Stimulated activated CD8-positive, alpha-beta memory T cell treated with anti-CD3 and anti-CD28 coated beads, Interleukin-7, amount 100 ng/mL, for 24 hours (primary cell): ENCODE results near the gene BAX.
A peak's percentile ranks its signal among the peaks of the same experiment; 100 is the strongest.

Experiments used
- DNase-seq: peaks from one replicate; pipeline ENCODE4 v3.0.0-alpha.2; 2020; ENCODE audit warnings: low read depth

The BAX gene

DNA sequence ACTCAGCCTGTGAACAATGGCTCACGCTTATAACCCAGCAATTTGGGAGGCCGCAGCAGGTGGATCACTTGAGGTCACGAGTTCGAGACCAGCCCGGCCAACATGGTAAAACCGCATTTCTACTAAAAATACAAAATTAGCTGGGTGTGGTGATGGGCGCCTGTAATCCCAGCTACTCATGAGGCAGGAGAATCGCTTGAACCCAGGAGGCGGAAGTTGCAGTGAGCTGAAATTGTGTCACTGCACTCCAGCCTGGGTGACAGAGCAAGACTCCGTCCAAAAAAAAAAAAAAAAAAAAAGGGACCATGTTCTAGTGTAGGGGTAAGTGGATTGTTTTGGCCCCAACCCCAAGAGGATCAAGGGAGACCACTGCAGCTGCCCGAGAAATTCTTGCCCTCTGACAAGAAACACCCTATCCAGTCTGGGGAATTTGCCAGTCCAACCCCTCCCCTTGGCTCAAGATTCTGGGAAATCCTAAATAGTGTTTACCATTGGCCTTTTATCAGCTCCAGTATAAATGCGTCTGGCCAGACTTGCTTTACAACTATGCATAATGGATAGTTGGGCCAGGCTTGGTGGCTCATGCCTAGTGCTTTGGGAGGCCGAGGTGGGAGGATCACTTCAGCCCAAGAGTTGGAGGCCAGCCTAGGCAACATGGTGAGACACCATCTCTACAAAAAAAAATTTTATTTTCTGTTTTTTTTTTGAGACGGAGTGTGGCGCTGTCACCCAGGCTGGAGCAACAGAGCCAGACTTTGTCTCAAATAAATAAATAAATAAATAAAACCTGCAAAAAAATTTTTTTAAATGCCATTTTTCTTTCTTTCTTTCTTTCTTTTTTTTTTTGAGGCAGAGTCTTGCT lies 26.3 kb upstream of the BAX start:
- DNase-seq = no peak

GRCh38 chr19:48933382-48933932 lies 21.2 kb upstream of the BAX start, which contains the start of gene DHDH:
Gene DHDH (plus strand): TSS chr19:48933699. CDS start chr19:48933722, 23 bp downstream.
- peak; percentile 51 for DNase-seq

DNA sequence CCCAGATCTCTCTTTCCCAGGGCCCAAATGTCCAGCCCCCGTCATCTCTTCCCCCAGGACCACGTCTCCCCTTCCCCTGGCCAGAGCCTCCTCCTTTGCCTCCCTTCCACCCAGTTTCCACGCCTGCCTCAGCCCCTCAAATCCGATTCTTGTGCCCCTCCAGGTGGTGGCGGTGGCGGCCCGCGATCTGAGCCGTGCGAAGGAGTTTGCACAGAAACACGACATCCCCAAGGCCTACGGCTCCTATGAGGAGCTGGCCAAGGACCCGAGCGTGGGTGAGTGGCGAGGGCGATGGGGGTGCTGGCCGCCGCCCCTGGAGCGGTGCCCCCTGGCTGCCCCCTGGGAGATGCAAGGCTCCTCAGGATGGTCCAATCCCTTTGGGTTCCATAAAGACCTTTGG lies 19.8 kb upstream of the BAX start:
- no peak for DNase-seq

DNA sequence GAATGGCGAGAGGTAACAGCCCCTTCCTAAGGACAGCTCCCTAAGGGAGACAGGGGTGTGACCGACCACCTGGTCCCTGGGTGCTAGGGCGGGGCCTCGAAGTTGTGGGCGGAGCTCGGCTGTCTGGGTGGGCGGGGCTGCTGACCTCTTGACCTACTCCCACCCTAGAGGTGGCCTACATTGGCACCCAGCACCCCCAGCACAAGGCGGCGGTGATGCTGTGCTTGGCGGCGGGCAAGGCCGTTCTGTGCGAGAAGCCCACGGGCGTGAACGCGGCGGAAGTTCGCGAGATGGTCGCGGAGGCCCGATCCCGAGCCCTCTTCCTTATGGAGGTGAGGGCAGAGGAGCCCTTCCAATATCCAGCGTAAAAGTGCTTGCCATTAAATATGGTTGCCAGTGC lies 18.8 kb upstream of the BAX start:
- DNase-seq = no peak

DNA sequence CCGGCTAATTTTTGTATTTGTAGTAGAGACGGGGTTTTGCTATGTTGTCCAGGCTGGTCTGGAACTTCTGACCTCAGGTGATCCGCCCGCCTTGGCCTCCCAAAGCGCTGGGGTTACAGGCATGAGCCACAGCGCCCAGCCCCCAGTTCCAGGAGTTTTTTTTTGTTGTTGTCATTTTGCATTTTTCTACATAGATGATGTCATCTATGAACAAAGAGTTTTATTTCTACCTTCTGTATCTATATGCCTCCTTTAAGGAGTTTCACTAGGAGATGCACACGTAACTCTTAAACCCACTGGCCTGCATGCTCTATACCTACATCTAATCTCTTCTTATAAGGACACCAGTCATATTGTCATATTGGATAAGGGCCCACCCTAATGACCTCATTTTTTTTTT lies 16.4 kb upstream of the BAX start:
- DNase-seq = no peak

DNA sequence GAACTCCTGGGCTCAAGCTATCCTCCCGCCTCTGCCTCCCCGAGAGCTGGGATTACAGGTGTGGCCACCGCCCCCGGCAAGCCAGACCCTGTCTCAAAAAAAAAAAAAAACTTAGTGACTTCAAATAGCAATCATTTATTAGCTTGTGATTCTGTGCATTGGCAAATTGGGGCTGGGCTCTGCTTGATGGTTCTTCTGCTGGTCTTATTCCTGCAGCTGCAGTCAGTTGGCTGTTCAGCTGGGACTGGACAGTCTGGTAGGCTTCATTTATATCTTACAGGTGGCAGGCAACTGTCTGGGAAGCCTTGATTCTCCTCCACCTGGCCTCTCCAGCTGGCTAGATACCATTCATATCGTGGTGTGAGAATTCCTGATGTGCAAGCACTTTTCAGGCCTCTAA lies 13.8 kb upstream of the BAX start:
- no peak for DNase-seq

DNA sequence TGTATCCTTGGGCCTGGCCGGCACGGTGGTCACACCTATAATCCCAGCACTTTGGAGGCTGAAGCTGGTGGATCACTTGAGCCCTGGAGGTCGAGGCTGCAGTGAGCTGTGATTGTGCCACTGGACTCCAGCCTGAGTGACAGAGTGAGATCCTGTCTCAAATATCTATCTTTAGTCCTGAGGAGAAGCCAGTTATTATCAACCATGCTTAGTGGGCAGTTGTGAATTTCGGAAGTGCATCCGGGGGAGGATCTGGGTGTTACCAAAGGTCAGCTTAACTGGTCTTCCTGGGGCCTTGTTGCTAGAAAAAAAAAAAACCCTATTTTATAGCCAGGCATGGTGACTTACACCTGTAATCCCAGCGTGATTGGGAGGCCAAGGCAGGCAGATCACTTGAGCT lies 11.6 kb upstream of the BAX start:
- no peak for DNase-seq

- DNase-seq = no peak
Observed at GRCh38 chr19:48945415-48945814, 9.3 kb upstream of the BAX start.

DNA sequence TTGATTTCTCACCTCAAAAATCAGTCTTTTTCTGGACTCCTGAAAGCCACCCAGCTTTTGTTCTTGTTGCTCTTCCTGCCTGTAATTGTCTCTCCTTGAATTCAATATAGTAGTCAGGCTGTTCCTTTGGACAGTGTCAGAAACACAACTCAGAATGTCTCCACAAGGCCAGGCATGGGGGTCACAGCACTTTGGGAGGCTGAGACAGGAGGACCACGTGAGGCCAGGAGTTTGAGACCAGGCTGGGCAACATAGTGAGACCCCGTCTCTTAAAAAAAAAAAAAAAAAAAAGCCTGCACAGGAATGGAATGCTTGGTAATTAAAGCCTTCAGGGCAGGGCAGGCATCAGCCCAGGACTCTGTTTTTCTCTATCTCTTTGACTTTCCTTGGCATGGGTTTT lies 8.9 kb upstream of the BAX start:
- no peak for DNase-seq

- DNase-seq = no peak
Observed at GRCh38 chr19:48946463-48947257, 8.0 kb upstream of the BAX start.

GRCh38 chr19:48947258-48947542 lies 7.5 kb upstream of the BAX start:
- no peak for DNase-seq

GRCh38 chr19:48950159-48950558 lies 4.5 kb upstream of the BAX start:
- no peak for DNase-seq

- no peak for DNase-seq
Observed at GRCh38 chr19:48950830-48951519, 3.7 kb upstream of the BAX start.

GRCh38 chr19:48953141-48953540 lies 1.5 kb upstream of the BAX start:
- no peak for DNase-seq

GRCh38 chr19:48953990-48954594 lies 583 bp upstream of the BAX start:
- DNase-seq = no peak

DNA sequence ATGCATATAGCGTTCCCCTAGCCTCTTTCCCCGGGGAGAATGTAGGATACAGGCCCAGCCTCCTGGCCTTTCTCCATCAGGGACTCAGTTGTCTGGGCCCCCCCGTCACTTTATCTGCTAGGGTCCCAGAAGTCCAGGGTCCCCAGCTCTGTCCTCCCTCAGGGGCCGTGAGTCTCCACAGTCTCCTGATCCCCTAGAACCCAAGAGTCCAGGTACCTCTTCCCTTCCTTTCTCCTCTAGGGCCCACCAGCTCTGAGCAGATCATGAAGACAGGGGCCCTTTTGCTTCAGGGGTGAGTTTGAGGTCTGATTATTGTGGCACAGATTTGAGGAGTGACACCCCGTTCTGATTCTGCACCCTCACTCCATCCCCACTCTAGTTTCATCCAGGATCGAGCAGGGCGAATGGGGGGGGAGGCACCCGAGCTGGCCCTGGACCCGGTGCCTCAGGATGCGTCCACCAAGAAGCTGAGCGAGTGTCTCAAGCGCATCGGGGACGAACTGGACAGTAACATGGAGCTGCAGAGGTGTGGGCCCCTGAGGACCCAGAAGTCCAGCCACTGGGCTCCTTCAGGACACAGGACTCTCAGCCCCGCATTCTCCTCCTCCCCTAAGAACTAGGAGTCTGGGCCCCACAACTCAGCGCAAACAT lies 758 bp downstream of the BAX start:
- DNase-seq = no peak

DNA sequence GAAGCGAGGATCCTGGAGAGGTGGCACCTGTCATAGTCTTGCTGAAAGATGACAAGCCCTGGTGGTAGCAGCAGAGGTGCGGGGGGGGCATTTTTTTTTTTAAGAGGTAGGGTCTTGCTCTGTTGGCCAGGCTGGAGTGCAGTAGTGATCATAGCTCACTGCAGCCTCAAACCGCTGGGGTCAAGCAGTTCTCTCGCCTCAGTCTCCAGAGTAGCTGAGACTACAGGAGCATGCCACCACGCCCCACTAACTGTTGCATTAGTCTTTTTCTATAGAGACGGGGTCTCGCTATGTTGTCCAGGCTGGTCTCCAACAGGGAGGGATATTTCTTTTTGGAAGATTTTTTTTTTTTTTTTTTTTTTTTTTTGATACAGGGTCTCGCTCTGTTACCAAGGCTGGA lies 3.3 kb downstream of the BAX start:
- no peak for DNase-seq

DNA sequence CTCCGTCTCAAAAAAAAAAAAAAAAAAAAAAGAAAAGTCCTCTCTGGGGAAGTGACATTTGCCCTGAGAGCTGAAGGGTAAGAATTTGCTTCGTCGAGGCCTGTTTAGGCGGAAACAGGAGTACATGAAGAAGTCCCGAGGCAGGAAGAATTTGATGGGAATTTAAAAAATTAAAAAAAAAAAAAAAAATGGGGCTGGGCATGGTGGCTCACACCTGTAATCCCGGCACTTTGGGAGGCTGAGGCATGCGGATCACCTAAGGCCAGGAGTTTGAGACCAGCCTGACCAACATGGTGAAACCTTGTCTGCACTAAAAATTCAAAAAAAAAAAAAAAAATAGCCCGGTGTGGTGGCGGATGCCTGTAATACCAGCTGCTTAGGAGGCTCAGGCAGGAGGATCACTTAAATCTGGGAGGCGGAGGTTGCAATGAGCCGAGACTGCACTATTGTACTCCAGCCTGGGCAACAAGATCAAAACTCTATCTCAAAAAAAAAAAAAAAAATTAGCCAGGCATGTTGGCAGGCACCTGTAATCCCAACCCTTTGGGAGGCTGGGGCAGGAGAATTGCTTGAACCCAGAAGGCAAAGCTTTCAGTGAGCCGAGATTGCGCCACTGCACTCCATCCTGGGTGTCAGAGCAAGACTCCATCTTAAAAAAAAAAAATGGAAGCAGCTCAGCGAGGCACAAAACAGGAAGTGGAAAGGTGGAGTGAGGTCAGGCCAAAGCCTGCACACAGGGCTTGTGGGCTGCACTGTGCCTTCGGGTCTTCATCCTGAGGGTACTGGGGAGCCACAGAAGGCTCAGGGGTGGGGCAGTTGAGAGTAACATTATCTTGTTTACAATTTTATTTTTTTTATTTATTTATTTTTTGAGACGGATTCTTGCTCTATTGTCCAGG lies 4.9 kb downstream of the BAX start:
- DNase-seq = no peak

DNA sequence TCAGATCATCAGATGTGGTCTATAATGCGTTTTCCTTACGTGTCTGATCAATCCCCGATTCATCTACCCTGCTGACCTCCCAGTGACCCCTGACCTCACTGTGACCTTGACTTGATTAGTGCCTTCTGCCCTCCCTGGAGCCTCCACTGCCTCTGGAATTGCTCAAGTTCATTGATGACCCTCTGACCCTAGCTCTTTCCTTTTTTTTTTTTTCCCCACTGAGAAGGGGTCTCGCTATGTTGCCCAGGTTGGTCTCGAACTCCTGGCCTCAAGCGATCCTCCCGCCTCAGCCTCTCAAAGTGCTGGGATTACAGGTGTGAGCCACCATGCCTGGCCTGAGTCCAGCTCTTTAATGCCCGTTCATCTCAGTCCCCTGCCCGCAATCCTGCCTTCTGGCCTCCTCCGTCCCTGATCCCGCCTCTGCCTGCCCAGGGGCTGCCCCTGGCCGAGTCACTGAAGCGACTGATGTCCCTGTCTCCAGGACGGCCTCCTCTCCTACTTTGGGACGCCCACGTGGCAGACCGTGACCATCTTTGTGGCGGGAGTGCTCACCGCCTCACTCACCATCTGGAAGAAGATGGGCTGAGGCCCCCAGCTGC lies 6.5 kb downstream of the BAX start:
- DNase-seq = no peak

DNA sequence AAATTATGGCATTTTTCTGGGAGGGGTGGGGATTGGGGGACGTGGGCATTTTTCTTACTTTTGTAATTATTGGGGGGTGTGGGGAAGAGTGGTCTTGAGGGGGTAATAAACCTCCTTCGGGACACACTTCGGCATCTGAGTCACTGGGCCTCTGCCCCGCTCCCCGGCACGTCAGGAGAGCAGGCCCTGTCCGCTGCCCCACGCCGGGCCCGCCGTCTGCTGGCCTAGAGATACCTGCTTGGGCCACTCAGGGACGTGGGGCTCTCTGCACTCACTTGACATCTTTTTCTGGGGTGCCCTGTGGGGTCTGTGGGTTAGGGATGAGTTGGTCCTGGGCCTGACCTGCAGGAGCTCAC lies 7.0 kb downstream of the BAX start:
- DNase-seq = no peak
